NCI-H2227 (cell line): Measurements from ENCODE around the gene FKBP1A.
"Not testable (repeated sequence)": the region's sequence is repeated elsewhere in the genome, so short reads cannot be mapped to it uniquely, and the experiment has no call there.

Experiments
- DNase-seq: peaks from one replicate; lab custom pipeline; 2025; ENCODE audit not compliant: unreplicated experiment; lab: John Stamatoyannopoulos, UW

Gene FKBP1A

GRCh38 chr20:1368448-1369199 lies 24.2 kb downstream of the FKBP1A start:
- DNase-seq: no peak

GRCh38 chr20:1367479-1367878 lies 25.4 kb downstream of the FKBP1A start:
- DNase-seq: no peak

DNA sequence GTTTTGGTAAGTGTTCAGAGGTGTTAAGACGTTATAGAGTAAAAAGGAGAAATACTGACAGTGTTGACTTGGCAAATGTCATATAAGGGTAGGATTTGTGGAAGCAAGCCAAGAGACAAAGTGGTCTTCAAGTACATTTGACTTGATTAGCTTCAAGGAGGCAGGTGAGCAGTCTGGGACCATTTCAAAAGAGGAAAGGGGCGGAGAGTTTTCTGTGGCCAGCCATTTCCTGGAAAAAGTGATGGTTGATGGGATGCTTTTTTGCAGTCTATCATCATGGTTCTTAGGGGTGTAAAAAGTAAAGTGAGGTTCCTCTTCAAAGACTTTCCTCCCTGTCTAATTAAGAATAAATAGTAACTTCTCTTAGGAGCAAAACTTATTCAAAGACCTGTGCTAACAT lies 28.7 kb downstream of the FKBP1A start:
- no peak for DNase-seq

- DNase-seq: no peak
Observed at GRCh38 chr20:1363522-1363921, 29.3 kb downstream of the FKBP1A start.

- no peak for DNase-seq
Observed at GRCh38 chr20:1362484-1362883, 30.4 kb downstream of the FKBP1A start.

DNA sequence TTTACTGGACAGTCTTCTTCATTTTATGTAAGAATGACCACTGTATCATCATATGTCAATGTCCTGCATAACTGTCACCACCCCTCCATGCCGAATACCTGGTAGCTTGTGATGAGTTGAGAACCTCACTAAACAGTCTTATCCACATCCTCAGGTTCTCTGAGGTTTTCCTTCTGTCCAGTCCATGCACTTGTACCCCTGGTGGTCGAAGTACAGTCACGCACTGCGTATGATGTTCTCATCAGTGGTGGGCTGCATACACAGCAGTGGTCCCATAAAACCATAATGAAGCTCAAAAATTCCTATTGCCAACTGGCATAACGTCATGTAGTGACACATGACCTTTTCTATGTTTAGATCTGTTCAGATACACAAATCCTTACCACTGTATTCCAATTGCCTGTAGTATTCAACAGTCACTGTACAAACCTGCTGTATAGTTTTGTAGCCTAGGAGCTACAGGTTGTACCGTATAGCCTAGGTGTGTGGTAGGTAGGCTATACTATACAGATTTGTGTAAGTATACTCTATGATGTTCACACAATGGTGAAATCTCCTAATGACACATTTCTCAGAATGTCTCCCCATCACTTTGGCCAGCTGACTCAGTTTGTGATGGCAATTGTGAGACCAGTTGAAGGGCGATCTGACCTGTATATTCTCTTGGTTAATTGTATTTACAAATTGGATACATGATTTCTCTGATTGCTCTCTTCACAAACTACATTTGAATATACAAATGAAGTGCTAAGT lies 32.6 kb downstream of the FKBP1A start:
- DNase-seq: no peak

DNA sequence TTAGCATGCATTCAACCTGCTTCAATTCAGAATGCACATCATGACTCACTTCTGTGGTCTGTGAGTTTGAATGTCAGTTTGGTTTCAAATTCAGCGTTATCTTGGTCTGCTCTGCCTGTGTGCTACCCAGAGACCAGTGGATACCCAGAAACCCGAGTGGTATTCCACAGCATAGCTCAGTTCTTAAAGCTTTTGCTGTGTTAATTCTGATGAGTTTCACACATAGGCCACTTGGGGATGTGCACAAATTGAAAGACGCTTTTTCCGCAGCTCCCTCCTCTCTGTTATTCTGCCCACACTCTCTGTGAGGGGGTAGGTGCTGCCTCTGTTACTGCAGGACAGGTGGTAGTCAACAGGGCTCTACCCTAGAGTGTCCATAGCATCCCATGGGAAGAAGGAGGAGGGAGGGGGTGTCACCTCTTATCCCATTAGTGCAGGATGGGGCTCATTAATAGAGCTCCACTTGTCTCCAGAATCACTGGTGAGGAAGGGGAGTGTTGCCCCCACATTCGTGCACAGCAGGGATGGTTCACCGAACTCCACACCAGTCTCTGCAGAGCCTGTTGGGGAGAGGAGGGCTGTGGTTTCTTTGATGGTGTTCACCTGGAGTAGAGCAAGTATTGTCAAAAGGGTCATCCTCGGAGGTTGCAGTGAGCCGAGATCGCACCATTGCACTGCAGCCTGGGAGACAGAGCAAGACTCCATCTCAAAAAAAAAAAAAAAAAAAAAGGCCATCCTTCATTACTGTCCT lies 34.8 kb downstream of the FKBP1A start:
- DNase-seq: no peak

- no peak for DNase-seq
Observed at GRCh38 chr20:1353956-1354355, 38.9 kb downstream of the FKBP1A start.

- DNase-seq: no peak
Observed at GRCh38 chr20:1346315-1346969, 46.4 kb downstream of the FKBP1A start.

GRCh38 chr20:1345756-1346093 lies 47.1 kb downstream of the FKBP1A start:
- no peak for DNase-seq

DNA sequence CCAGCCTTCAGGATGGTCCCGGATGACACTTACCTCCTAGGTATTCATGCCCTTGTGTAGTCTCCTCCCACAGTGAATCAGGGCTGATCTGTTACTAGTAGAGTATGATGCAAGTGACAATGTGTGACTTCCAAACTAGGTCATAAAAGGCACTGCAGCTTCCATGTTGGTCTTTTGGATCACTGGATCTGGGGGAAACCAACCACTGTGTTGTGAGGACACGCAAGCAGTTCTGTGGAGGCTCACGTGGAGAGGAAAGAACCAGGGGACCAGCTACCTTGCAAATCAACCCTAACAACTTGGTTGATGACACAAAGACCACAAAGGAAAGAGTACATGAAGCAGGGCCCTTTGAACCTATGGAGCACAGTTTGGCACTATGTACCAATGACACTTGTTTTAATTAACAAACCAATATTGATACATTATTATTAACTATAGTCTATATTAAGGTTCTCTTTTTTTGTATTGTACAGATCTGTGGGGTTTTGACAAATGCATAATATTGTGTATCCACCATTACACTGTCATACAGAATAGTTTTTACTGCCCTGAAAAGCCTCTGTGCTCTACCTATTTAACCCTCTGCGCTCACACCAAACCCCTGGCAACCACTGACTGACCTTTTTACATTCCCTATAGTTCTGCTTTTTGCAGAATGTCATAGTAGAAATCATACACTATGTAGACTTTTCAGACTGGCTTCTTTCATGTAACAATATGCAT lies 47.7 kb downstream of the FKBP1A start:
- DNase-seq: no peak

GRCh38 chr20:1343446-1344124 lies 49.3 kb downstream of the FKBP1A start:
- not testable (repeated sequence) for DNase-seq

- no peak for DNase-seq
Observed at GRCh38 chr20:1341561-1342265, 51.1 kb downstream of the FKBP1A start.

GRCh38 chr20:1338801-1339200 lies 54.1 kb downstream of the FKBP1A start:
- no peak for DNase-seq

- no peak for DNase-seq
Observed at GRCh38 chr20:1338096-1338495, 54.8 kb downstream of the FKBP1A start.

- no peak for DNase-seq
Observed at GRCh38 chr20:1337441-1337840, 55.4 kb downstream of the FKBP1A start.

- DNase-seq: no peak
Observed at GRCh38 chr20:1336699-1337367, 56.0 kb downstream of the FKBP1A start.

GRCh38 chr20:1335961-1336698 lies 56.7 kb downstream of the FKBP1A start:
- DNase-seq: no peak
